Stomach (tissue), 9 donors: Measurements from ENCODE around the gene ATP2B2. TPM values are rescaled to one million over a fixed set of nuclear protein-coding genes. Genes with fewer than 3 reads are reported as not detected.

Experiments used
- DNase-seq, 2 donors: peaks; one replicate each; pipeline versions ENCODE4 v3.0.0 to v3.0.0-alpha.2; 2013 to 2019
- H3K27ac ChIP-seq, 5 donors: fragments of 200-600 bp in 4 of 5; sonication (generic) in 4 of 5; one replicate each; pipeline ENCODE4 v1.5.1; 2013 to 2019; ENCODE audit warnings: mild to moderate bottlenecking in 1 of 5, moderate library complexity in 1 of 5
- H3K27me3 ChIP-seq, 3 donors: fragments of 200-600 bp; sonication (generic); one replicate each; pipeline ENCODE4 v1.5.1; 2017 to 2019; ENCODE audit warnings: mixed run types in 1 of 3
- H3K36me3 ChIP-seq, 4 donors: fragments of 200-600 bp; sonication (generic); 1 replicate in 3 of 4; 2 replicates in 1 of 4; pipeline ENCODE4 v1.5.1; 2016 to 2019
- H3K4me1 ChIP-seq, 4 donors: fragments of 200-600 bp; sonication (generic); one replicate each; pipeline ENCODE4 v1.5.1; 2016 to 2019
- H3K4me3 ChIP-seq, 4 donors: fragments of 200-600 bp; sonication (generic) in 3 of 4; one replicate each; pipeline ENCODE4 v1.5.1; 2016 to 2019; ENCODE audit warnings: mild to moderate bottlenecking in 1 of 4
- H3K9me3 ChIP-seq, 4 donors: fragments of 200-600 bp; sonication (generic); one replicate each; pipeline ENCODE4 v1.5.1; 2016 to 2019
- EP300 ChIP-seq: sonication (generic); formaldehyde crosslinking; IDR thresholded peaks from one replicate; pipeline ENCODE4 v1.6.1; 2017; ENCODE audit warnings: antibody characterized with exemption
- POLR2A ChIP-seq, 4 donors: fragments of 450-650 bp; IDR thresholded peaks; one replicate each; pipeline ENCODE4 v1.6.1; 2016; ENCODE audit warnings: antibody characterized with exemption in 4 of 4, control low read depth in 2 of 4, mild to moderate bottlenecking in 1 of 4, moderate library complexity in 1 of 4
- POLR2AphosphoS5 ChIP-seq, 3 donors: sonication (generic); formaldehyde crosslinking; IDR thresholded peaks; one replicate each; pipeline ENCODE4 v1.6.1; 2016; ENCODE audit warnings: antibody characterized with exemption in 3 of 3
- WGBS, 5 donors: extraction: QIAGEN DNeasy Blood & Tissue Kit in 3 of 5; methylation state at CpG; one replicate each; pipeline versions ENCODE4 v1.1.5 to v1.1.7; 2013 to 2018; 5-methylcytosine and 5-hydroxymethylcytosine counted together
- intact Hi-C: fragments of 100-400 bp; cut with DNase I; formaldehyde crosslinking; loops from one replicate; pipeline ENCODE4 v1.15.1; 2023; ENCODE audit warnings: low total_unique reads
- polyA plus RNA-seq, 3 donors: library from polyadenylated mRNA; stranded (reverse); fragments of 200-250 nt; gene quantifications; one replicate each; pipeline ENCODE4 v1.2.3, GENCODE V29; 2013
- total RNA-seq, 5 donors: library from RNA; depleted of rRNA; stranded (reverse); fragments of >200 nt; gene quantifications; one replicate each; pipeline versions ENCODE4 v1.1.0 to v1.2.3, GENCODE V29; 2014 to 2016
- TF ChIP-seq, protein P1 (sequence below), 7 experiments: fragments of 450-650 bp in 4 of 7; fragments of 200-600 bp in 3 of 7; sonication (generic) in 3 of 7; IDR thresholded peaks; one replicate each; pipeline ENCODE4 v1.5.1; 2016 to 2019; ENCODE audit warnings: antibody characterized with exemption in 7 of 7, control low read depth in 2 of 7, mild to moderate bottlenecking in 1 of 7
- donor health status: healthy with polysubstance abuse.
- donor health status: Bipolar disorder and iron deficiency.
- donor health status: healthy.

ATP2B2 gene
- total and polyA plus RNA-seq, 8 donors: 0.03 to 0.37 TPM; not detected in 6

DNA sequence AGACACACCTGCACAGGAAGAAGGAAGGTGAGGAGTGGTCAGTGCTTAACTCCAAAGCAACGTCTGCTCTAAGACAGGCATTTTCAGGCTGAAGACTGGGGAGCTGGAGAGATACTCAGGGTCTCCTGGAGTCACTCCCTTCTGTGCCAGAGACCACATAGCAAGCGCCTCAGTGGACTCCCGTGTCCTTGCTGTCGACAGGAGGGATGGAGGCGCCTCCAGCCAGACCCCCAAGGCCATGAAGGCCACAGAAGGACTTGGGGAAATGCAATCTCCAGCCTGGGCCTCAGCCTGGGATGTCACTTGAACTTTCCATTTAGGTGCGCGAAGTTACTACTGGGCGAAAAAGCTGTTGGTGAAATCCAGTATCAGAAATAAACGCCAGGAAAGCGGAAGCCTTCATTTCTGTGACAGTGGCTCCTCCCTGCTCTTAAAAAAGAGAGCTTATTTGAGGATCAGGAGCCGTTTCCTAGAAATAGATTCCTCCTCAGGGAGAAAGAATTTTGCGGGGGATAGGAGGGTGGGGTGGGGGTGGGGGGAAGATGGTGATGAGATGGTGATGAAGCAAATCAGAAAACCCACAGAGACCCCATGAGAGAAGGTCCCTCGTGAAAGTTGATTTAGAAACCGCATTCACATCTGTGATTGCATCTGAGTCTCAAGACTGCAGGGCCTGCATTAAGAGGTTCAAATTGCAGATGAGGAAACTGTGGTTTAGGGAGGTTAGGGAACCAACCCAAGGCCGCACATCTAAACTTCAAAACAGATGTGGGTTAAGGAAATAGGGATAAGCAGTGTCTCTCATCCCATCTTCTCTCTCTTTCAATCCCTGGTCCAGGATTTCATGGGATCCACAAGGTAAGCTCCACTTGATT lies 78.8 kb downstream of the ATP2B2 start:
- H3K4me3 ChIP-seq: no peak overlapping the region
- no peaks in the 10 kb centered on the region for H3K9me3 ChIP-seq
- intact Hi-C loops: no loop called here
- H3K27me3 ChIP-seq: no peaks in the 10 kb centered on the region
- TF ChIP-seq EP300: no peak
- TF ChIP-seq POLR2AphosphoS5 (IDR thresholded peaks at IDR 0.05): no peak
- no peak for TF ChIP-seq POLR2A (IDR thresholded peaks at IDR 0.05)
- TF ChIP-seq, protein P1, sequence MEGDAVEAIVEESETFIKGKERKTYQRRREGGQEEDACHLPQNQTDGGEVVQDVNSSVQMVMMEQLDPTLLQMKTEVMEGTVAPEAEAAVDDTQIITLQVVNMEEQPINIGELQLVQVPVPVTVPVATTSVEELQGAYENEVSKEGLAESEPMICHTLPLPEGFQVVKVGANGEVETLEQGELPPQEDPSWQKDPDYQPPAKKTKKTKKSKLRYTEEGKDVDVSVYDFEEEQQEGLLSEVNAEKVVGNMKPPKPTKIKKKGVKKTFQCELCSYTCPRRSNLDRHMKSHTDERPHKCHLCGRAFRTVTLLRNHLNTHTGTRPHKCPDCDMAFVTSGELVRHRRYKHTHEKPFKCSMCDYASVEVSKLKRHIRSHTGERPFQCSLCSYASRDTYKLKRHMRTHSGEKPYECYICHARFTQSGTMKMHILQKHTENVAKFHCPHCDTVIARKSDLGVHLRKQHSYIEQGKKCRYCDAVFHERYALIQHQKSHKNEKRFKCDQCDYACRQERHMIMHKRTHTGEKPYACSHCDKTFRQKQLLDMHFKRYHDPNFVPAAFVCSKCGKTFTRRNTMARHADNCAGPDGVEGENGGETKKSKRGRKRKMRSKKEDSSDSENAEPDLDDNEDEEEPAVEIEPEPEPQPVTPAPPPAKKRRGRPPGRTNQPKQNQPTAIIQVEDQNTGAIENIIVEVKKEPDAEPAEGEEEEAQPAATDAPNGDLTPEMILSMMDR (IDR thresholded peaks at IDR 0.05): no peak
- H3K4me1 ChIP-seq: no peaks in the 10 kb centered on the region
- H3K36me3 ChIP-seq: no peaks in the 10 kb centered on the region
- 66 to 87% (median 74%) methylated on average over 14 to 15 of the region's 15 CpGs for WGBS, 5 donors
- DNase-seq: no peak
- H3K27ac ChIP-seq: no peak overlapping the region

DNA sequence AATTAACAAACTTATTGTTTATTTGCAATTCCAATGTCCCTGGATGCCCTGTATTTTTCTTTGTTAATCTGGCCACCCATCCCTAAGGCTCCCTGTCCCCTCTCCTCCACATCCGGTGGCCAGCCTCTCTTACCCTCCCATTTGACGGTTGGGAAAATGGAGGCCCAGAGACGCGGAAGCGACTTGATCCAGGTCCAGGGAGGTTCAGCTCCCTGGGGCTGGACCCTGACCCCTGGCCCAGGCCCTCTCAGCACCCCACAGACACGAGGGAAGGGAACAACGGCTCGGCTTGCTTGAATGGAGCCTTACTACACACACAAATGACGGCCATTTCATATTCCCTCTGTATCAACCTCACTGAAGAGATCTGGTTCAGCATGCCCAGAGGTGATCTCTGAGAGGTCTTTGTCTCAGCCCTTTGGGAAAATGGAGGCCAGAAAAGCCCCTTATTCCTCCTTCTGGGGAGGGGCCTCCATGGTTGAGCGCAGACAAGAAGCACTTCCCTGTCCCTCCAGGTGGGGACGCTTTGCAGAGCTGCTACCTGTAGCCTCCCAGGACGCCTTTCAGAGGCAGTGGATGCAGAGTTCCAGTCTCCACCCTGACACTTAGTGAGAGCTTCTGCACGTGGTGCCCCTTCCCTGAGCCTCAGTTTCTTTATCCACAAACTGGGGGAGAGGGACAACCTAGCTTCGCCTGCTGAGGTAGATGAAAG lies 82.1 kb downstream of the ATP2B2 start:
- no peaks in the 10 kb centered on the region for H3K4me1 ChIP-seq

DNA sequence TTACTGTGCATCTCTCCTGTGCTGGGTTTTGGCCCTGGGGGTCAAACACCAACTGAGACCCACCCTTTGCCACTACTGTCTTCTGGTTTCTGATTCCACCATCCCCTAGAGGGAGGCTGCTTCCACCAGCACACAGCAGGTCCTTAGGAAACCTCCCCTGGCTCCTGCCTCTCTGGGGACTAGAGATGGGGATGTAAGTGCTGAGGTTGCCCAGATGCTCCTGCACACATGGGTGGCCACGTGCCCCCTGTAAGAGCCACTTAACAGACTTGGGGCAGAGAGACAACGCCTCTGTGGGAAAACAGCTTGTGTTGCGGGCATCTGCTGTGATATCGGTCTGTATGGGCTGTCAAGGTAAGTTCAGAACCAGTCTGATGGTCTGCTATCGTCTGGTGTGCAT lies 83.4 kb downstream of the ATP2B2 start:
- no peaks in the 10 kb centered on the region for H3K36me3 ChIP-seq
- TF ChIP-seq POLR2AphosphoS5 (IDR thresholded peaks at IDR 0.05): no peak
- TF ChIP-seq, protein P1 (IDR thresholded peaks at IDR 0.05): no peak
- no peak for TF ChIP-seq POLR2A (IDR thresholded peaks at IDR 0.05)
- no peak for TF ChIP-seq EP300
- 68 to 75% (median 73%) methylated on average over 4 to 5 of the region's 5 CpGs for WGBS, 5 donors
- no peaks in the 10 kb centered on the region for H3K4me1 ChIP-seq
- H3K9me3 ChIP-seq: no peaks in the 10 kb centered on the region
- H3K27ac ChIP-seq: no peak overlapping the region
- peaks cover 0 to 17% (median 2%) of the 10 kb centered on the region in 3 donors for H3K27me3 ChIP-seq
- no peak overlapping the region for H3K4me3 ChIP-seq
- DNase-seq: no peak
- intact Hi-C loops: no loop called here

More for the DNA sequence above, 82.1 kb downstream of the ATP2B2 start:
- TF ChIP-seq, protein P1 (IDR thresholded peaks at IDR 0.05): no peak
- TF ChIP-seq POLR2AphosphoS5 (IDR thresholded peaks at IDR 0.05) (no peak), POLR2A (IDR thresholded peaks at IDR 0.05) (no peak), EP300 (no peak)
- no peak overlapping the region for H3K4me3 ChIP-seq
- intact Hi-C loops: no loop called here
- no peak for DNase-seq
- peaks cover 0 to 9% (median 0%) of the 10 kb centered on the region in 3 donors for H3K27me3 ChIP-seq
- no peaks in the 10 kb centered on the region for H3K9me3 ChIP-seq
- 77 to 85% (median 78%) methylated on average over 8 to 14 of the region's 14 CpGs for WGBS, 5 donors
- H3K27ac ChIP-seq: no peak overlapping the region
- no peaks in the 10 kb centered on the region for H3K36me3 ChIP-seq

DNA sequence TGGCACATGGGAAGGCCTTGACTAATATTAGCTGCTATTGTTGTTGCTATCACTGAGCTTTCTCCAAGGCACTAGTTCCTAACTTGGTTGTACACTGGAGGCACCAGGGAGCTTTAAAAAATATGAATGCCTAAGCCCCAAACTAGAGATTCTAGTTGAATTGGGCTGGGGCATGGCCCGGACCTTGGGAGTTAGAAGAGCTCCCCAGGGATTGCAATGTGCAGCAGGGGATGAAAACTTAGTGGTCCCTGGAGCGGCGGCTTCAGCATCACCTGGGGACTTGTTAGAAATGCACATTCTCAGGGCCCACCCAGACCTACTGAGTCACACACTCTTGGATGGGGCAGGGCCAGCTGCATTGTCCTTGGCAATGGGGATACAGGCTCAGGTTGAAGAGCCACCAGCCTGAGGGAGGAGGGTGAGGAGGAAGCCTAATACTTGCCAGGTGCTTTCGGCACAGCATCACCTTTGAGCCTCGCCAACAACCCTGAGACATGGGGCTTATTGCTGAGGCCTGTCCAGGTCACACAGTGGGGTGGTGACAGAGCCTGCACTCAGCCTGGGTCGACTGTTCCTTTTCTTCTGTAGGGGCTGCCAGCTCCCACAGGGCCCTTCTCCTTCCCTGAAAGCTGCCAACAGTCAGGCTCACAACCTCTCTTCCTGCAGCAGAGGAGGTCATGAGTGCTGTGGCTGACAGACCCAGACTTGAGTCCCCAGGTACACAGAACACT lies 84.5 kb downstream of the ATP2B2 start:
- Histone ChIP-seq H3K4me1 (no peaks in the 10 kb centered on the region), H3K27ac (no peak overlapping the region), H3K27me3 (peaks cover 0 to 21% (median 4%) of the 10 kb centered on the region in 3 donors), H3K9me3 (no peaks in the 10 kb centered on the region), H3K36me3 (no peaks in the 10 kb centered on the region), H3K4me3 (no peak overlapping the region)
- WGBS, 5 donors: 70 to 84% (median 75%) methylated on average over 4 to 6 of the region's 6 CpGs
- TF ChIP-seq EP300 (no peak), POLR2A (IDR thresholded peaks at IDR 0.05) (no peak), POLR2AphosphoS5 (IDR thresholded peaks at IDR 0.05) (no peak)
- TF ChIP-seq, protein P1 (IDR thresholded peaks at IDR 0.05): no peak
- no peak for DNase-seq
- intact Hi-C loops: no loop called here
